HCT116 (cell line): ENCODE measurements around the gene LAMA1. TPM values are rescaled to one million over a fixed set of nuclear protein-coding genes. Genes with fewer than 3 reads are reported as not detected.

Experiments
- ATAC-seq: fragments of 200-7000 bp; cut with Tn5 transposase; 2 replicates; pipeline ENCODE4 v1.9.1; 2020; ENCODE audit warnings: mild to moderate bottlenecking, moderate library complexity
- BruUV-seq: library from RNA; stranded (reverse); fragments of 400-500 nt; replicated peaks from 2 replicates; lab custom pipeline; 2021; lab: Mats Ljungman, UMichigan
- CTCF ChIA-PET: fragments of 300-600 bp; sonication (Branson Sonifier 250); formaldehyde crosslinking; loops from one replicate; lab custom pipeline; 2021; ENCODE audit warnings: antibody characterized with exemption; lab: Charles Lee
- POLR2A ChIA-PET: fragments of 300-600, 350-600 bp; sonication (Branson Sonifier 250); formaldehyde crosslinking; loops from one replicate; lab custom pipeline; 2021; ENCODE audit warnings: antibody characterized with exemption; lab: Charles Lee
- RAD21 ChIA-PET, 2 experiments: fragments of 300-600 bp; sonication (Branson Sonifier 250); formaldehyde crosslinking; loops; one replicate each; lab custom pipeline; 2023; ENCODE audit warnings: low total read pairs in 2 of 2; ENCODE audit not compliant: uncharacterized antibody in 2 of 2, unreplicated experiment in 2 of 2, low non-redundant PET in 1 of 2; lab: Charles Lee
- DNase-seq: peaks from one replicate; pipeline ENCODE4 v3.0.0-alpha.2; 2010; ENCODE audit warnings: low read depth, low spot score
- H2AFZ ChIP-seq: fragments of 200-600 bp; shearing (Covaris generic), sonication (generic); 2 replicates; pipeline ENCODE4 v1.6.1; 2017; ENCODE audit warnings: low read depth, mixed run types, mixed read lengths, antibody characterized with exemption, low read length; ENCODE audit not compliant: poor library complexity, severe bottlenecking
- H3K27ac ChIP-seq: 2 replicates; pipeline ENCODE4 v1.5.1; 2012; ENCODE audit warnings: low read depth, low read length
- H3K27me3 ChIP-seq: fragments of 200-600 bp; sonication (generic); 2 replicates; pipeline ENCODE4 v1.6.1; 2016; ENCODE audit warnings: mixed run types, low read length, mixed read lengths; ENCODE audit not compliant: insufficient read depth
- H3K36me3 ChIP-seq, 2 experiments: fragments of 200-500 bp in 1 of 2; fragments of 200-600 bp in 1 of 2; sonication (Bioruptor generic) in 1 of 2; sonication (generic) in 1 of 2; 2 replicates each; pipeline versions ENCODE4 v1.5.1 to v1.6.1; 2014 to 2016; ENCODE audit warnings: low read length in 2 of 2, inconsistent platforms in 1 of 2, mixed read lengths in 1 of 2, mixed run types in 1 of 2; ENCODE audit not compliant: insufficient read depth in 2 of 2, control insufficient read depth in 1 of 2
- H3K4me1 ChIP-seq, 2 experiments: fragments of 200-600 bp in 1 of 2; sonication (generic) in 1 of 2; 2 replicates each; pipeline versions ENCODE4 v1.5.1 to v1.6.1; 2012 to 2017; ENCODE audit warnings: low read length in 2 of 2, inconsistent platforms in 1 of 2, mild to moderate bottlenecking in 1 of 2, mixed read lengths in 1 of 2, mixed run types in 1 of 2, moderate library complexity in 1 of 2; ENCODE audit not compliant: insufficient read depth in 2 of 2, control insufficient read depth in 1 of 2
- H3K4me2 ChIP-seq: fragments of 200-600 bp; sonication (generic); 2 replicates; pipeline ENCODE4 v1.6.1; 2017; ENCODE audit warnings: mixed run types, low read length, mixed read lengths
- H3K4me3 ChIP-seq, 2 experiments: fragments of 200-600 bp in 1 of 2; sonication (generic) in 1 of 2; replicated peaks in 1 of 2; 2 replicates each; pipeline ENCODE4 v1.5.1; 2011 to 2016; ENCODE audit warnings: low read length in 2 of 2, control low read depth in 1 of 2, low read depth in 1 of 2, mild to moderate bottlenecking in 1 of 2, mixed read lengths in 1 of 2, mixed run types in 1 of 2
- H3K79me2 ChIP-seq: fragments of 200-600 bp; sonication (generic); 2 replicates; pipeline ENCODE4 v1.6.1; 2017; ENCODE audit warnings: mild to moderate bottlenecking, mixed run types, low read length, moderate library complexity, mixed read lengths; ENCODE audit not compliant: insufficient read depth
- H3K9ac ChIP-seq: fragments of 200-600 bp; sonication (generic); 2 replicates; pipeline ENCODE4 v1.6.1; 2016; ENCODE audit warnings: low read length, mixed read lengths
- H3K9me2 ChIP-seq: fragments of 200-600 bp; sonication (generic), shearing (Covaris generic); 2 replicates; pipeline ENCODE4 v1.6.1; 2017; ENCODE audit warnings: mixed run types, mild to moderate bottlenecking, moderate library complexity; ENCODE audit not compliant: insufficient read depth
- H3K9me3 ChIP-seq, 2 experiments: fragments of 200-500 bp in 1 of 2; fragments of 200-600 bp in 1 of 2; sonication (Bioruptor generic) in 1 of 2; sonication (generic) in 1 of 2; 2 replicates each; pipeline ENCODE4 v1.6.1; 2014 to 2017; ENCODE audit warnings: low read length in 2 of 2, mixed read lengths in 2 of 2, inconsistent platforms in 1 of 2, low read depth in 1 of 2, mild to moderate bottlenecking in 1 of 2, mixed run types in 1 of 2, moderate library complexity in 1 of 2; ENCODE audit not compliant: control insufficient read depth in 1 of 2, insufficient read depth in 1 of 2
- H4K20me1 ChIP-seq: fragments of 200-600 bp; sonication (generic), shearing (Covaris generic); 2 replicates; pipeline ENCODE4 v1.6.1; 2017; ENCODE audit warnings: mixed run types, mild to moderate bottlenecking, moderate library complexity; ENCODE audit not compliant: insufficient read depth
- CBX3 ChIP-seq: IDR thresholded peaks from 2 replicates; pipeline ENCODE4 v1.6.1; 2012; ENCODE audit warnings: low read depth
- FOSL1 ChIP-seq: IDR thresholded peaks from 2 replicates; pipeline ENCODE4 v1.6.1; 2012; ENCODE audit warnings: low read depth
- POLR2AphosphoS5 ChIP-seq: IDR thresholded peaks from 2 replicates; pipeline ENCODE4 v1.6.1; 2011; ENCODE audit warnings: mild to moderate bottlenecking, low read depth, low read length, moderate library complexity
- SIN3A ChIP-seq: IDR thresholded peaks from 2 replicates; pipeline ENCODE4 v1.6.1; 2012; ENCODE audit warnings: low read depth
- TCF7L2 ChIP-seq: IDR thresholded peaks from 2 replicates; pipeline ENCODE4 v1.7.0; 2011; ENCODE audit warnings: borderline replicate concordance, inconsistent platforms; ENCODE audit not compliant: insufficient read depth, insufficient read length; ENCODE audit errors: extremely low read depth
- ZFX ChIP-seq: fragments of 450-650 bp; IDR thresholded peaks from 2 replicates; pipeline ENCODE4 v1.6.1; 2017
- intact Hi-C: fragments of 100-400 bp; cut with micrococcal nuclease; formaldehyde crosslinking; loops from 2 replicates; pipeline ENCODE4 v1.10.0; 2022
- total RNA-seq: library from RNA; stranded (reverse); gene quantifications from one replicate; pipeline ENCODE4 v1.2.1, GENCODE V29; 2021; ENCODE audit not compliant: unreplicated experiment
- TF ChIP-seq, protein P1 (sequence below): IDR thresholded peaks from 2 replicates; pipeline ENCODE4 v1.6.1; 2012; ENCODE audit warnings: low read depth
- TF ChIP-seq, protein P2 (sequence below), 3 experiments: fragments of 200-600 bp in 1 of 3; sonication (generic) in 1 of 3; IDR thresholded peaks in 2 of 3; conservative IDR thresholded peaks in 1 of 3; 2 replicates each; pipeline ENCODE4 v1.5.1; 2012 to 2017; ENCODE audit warnings: low read depth in 2 of 3, low read length in 2 of 3, antibody characterized with exemption in 1 of 3, borderline replicate concordance in 1 of 3, control low read depth in 1 of 3, mild to moderate bottlenecking in 1 of 3, mixed read lengths in 1 of 3, mixed run types in 1 of 3, moderate library complexity in 1 of 3; ENCODE audit not compliant: insufficient read depth in 1 of 3

LAMA1 gene
- total RNA-seq, 1 experiment from 2014 or later, result 0.05 TPM

DNA sequence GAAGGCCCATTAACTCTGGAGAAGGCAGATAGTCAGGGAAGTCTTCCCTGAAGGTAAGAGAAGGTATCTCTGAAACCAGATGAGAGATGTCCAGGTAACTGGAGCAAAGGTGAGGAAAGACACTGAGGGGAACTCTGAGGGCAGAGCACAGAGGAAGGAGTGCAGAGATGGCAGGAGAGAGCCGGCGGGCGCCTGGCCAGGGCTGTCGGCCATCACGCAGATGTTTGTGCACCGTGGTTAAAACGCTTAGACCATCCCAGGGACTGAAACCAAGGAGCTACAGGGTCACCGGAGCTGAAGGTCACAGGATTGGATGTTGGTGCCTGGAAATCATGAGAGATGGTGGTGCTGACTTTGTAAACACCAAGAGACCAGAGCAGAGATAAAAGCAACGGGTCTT is 55.4 kb downstream of the LAMA1 start (continued):
- TF ChIP-seq ZFX, result no peak
- TF ChIP-seq CBX3, result no peak

DNA sequence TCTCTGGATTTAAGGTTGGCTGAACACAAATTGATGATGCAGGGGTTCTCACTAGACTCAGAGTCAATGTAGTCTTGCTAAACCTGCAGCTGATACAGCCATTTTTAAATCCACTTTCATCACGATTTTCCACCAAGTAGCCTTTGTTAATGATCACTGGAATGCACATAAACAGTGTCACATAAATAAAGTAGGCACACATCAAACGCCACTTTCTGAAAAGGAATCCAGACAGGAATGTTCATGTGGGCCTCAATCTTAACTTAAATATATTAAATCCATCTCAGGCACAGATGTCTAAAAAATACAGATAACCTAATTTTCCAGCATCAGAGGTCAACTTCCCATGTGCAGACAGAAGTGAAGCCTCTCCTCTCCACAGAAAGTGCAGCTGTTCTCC is 58.3 kb downstream of the LAMA1 start:
- RAD21 ChIA-PET, result no interaction called here
- no peak overlapping the region for H3K27ac ChIP-seq
- no peak overlapping the region for H3K9ac ChIP-seq

More for the DNA sequence above, 58.3 kb downstream of the LAMA1 start:
- Histone ChIP-seq H3K27me3 (no peaks in the 10 kb centered on the region), H3K79me2 (no peaks in the 10 kb centered on the region), H3K36me3 (no peaks in the 10 kb centered on the region), H3K9me3 (peaks cover 0 to 8% of the 10 kb centered on the region in 2 experiments; a peak in 2 of 4 replicates), H2AFZ (no peak overlapping the region), H3K4me3 (no peak overlapping the region)
- no TSS peak for BruUV-seq
- ATAC-seq, result no peak
- TF ChIP-seq, protein P1, sequence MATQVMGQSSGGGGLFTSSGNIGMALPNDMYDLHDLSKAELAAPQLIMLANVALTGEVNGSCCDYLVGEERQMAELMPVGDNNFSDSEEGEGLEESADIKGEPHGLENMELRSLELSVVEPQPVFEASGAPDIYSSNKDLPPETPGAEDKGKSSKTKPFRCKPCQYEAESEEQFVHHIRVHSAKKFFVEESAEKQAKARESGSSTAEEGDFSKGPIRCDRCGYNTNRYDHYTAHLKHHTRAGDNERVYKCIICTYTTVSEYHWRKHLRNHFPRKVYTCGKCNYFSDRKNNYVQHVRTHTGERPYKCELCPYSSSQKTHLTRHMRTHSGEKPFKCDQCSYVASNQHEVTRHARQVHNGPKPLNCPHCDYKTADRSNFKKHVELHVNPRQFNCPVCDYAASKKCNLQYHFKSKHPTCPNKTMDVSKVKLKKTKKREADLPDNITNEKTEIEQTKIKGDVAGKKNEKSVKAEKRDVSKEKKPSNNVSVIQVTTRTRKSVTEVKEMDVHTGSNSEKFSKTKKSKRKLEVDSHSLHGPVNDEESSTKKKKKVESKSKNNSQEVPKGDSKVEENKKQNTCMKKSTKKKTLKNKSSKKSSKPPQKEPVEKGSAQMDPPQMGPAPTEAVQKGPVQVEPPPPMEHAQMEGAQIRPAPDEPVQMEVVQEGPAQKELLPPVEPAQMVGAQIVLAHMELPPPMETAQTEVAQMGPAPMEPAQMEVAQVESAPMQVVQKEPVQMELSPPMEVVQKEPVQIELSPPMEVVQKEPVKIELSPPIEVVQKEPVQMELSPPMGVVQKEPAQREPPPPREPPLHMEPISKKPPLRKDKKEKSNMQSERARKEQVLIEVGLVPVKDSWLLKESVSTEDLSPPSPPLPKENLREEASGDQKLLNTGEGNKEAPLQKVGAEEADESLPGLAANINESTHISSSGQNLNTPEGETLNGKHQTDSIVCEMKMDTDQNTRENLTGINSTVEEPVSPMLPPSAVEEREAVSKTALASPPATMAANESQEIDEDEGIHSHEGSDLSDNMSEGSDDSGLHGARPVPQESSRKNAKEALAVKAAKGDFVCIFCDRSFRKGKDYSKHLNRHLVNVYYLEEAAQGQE, result no peak
- TF ChIP-seq ZFX, result no peak
- TF ChIP-seq, protein P2, sequence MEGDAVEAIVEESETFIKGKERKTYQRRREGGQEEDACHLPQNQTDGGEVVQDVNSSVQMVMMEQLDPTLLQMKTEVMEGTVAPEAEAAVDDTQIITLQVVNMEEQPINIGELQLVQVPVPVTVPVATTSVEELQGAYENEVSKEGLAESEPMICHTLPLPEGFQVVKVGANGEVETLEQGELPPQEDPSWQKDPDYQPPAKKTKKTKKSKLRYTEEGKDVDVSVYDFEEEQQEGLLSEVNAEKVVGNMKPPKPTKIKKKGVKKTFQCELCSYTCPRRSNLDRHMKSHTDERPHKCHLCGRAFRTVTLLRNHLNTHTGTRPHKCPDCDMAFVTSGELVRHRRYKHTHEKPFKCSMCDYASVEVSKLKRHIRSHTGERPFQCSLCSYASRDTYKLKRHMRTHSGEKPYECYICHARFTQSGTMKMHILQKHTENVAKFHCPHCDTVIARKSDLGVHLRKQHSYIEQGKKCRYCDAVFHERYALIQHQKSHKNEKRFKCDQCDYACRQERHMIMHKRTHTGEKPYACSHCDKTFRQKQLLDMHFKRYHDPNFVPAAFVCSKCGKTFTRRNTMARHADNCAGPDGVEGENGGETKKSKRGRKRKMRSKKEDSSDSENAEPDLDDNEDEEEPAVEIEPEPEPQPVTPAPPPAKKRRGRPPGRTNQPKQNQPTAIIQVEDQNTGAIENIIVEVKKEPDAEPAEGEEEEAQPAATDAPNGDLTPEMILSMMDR (IDR thresholded peaks at IDR 0.05 in 2 of 3, conservative IDR thresholded peaks at IDR 0.05 in 1 of 3; ENCODE audit: borderline replicate concordance in 1 of 3, insufficient read depth in 1 of 3, low read depth in 2 of 3, low read length in 2 of 3), result no peak
- no peak for TF ChIP-seq TCF7L2
- no peak for TF ChIP-seq FOSL1
- no peak for TF ChIP-seq SIN3A
- TF ChIP-seq POLR2AphosphoS5, result no peak
- TF ChIP-seq, all 23 proteins: peak for 0
- ChIA-PET CTCF (no interaction called here), POLR2A (no interaction called here)
- Histone ChIP-seq H3K4me2 (no peak overlapping the region), H3K4me1 (no peaks in the 10 kb centered on the region), H3K9me2 (no peaks in the 10 kb centered on the region), H4K20me1 (no peaks in the 10 kb centered on the region)
- intact Hi-C loops, result no loop called here
- DNase-seq, result no peak
